HG03060 (cell line): Measurements from ENCODE around the gene TSSK2.
"Not testable (repeated sequence)": the region's sequence is repeated elsewhere in the genome, so short reads cannot be mapped to it uniquely, and the experiment has no call there.

ENCODE experiments used
- ATAC-seq: cut with Tn5 transposase; IDR thresholded peaks from one replicate; pipeline ENCODE4 v1.9.1; 2021; ENCODE audit warnings: low read depth, moderate number of reproducible peaks; ENCODE audit not compliant: unreplicated experiment

TSSK2 gene

DNA sequence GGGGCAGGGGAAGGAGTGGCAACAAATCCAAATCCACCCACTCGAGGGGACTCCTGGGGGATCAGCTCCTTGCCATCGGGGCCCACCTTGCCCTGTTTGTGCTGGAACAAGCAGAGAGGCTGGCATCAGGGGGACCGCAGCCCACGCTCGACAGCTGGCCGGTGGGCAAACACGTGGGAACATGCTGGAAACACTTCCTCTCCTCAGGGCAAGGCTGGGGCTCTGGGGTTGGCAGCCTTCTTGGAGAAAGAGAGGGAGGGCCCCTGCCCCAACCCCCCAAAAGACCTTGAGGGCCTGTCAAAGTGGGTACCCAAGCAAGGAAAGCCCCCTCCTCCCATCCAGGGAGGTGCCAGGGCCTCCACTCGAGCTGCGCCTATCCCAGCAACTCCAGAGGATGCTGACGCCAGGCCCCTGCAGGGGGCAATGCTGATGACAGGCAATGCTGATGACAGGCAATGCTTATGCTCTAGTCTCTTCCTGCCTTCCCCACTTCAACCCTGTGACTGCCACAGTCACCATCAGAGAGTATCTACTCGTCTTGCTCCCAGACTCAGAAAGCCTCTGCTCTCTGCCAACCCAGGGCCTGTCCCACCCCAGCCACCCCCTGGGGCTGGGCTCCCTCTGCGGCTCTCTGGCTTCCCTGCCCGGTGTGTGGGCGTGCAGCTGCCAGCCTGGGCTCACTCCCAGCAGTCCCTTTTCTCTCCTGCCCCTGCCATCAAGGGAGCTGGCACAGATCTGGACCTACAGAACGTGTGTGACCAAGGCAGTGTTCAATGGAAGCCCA lies 7.3 kb downstream of the TSSK2 start:
- ATAC-seq = no peak

DNA sequence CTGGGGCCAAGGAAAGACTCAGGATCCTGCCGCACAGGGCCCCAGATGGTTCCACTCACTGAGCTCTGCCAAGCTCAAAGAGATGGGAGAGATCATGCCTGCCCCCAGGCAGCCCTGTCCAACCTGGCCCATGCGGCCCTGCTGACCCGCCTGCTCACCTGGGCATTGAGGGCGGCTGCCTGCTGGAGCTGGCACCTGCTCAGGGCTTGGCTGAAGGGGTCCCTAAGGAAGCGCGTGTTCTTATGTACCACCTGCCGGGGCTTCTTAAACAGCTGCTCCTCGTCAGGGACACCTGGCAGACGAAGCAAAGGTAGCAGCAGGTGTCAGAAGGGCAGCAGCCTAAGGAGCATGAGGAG lies 7.9 kb downstream of the TSSK2 start:
- ATAC-seq = no peak

DNA sequence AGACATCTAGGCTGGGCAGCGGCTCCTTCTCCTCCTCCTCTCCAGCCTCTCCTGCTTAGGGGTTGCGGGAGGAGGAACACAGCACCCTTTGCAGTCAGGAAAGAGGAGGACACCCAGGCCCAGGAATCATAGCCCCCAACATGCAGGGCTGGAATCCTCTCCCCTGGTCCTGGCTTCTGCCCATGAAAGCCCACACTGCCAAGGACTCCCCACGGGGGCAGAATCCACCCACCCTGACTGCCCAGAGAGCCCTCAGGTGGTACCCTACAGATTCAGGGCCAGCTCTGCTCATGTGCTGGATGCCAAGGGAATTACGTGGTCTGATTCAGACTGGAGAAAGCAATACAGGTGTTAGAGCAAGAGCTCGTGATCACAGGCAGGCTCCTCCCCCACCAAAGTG lies 8.9 kb downstream of the TSSK2 start:
- ATAC-seq = no peak

DNA sequence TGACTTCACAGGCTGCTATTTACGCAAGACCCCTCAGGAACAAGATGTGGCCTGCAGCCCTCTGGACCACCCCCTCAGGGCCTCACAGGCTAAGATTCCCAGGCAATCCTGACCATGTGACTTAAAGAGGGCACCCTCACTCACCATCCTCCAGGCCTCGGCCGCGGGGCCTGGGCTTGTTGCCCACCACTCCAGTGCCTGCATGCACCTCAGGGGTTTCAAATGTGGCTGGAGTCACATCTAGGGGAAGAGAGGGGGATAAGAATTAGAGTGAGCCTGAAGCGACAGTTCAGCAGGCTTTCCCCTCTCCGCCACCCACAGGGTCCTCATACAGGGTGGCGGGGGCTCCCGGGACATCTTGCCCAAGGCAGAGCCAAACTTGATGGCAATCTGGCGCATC lies 11.3 kb downstream of the TSSK2 start:
- no peak for ATAC-seq

DNA sequence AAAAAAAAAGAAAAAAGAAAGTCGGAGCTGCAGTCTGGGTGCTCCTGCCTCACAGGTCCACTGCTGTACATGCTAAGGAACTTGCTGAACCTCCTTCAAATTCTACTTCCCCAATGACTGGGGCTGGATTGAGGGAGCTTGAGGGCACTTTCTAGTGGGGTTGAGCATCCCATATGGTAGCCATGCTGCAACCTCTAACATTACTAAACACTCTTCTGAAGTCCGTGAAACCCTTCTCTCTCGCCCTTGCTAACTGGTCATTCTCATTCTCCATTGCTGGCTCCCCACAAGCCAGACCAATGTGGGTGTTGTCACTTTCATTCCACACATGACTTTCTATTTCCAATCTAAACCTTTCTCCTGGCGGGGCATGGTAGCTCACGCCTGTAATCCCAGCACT lies 12.1 kb downstream of the TSSK2 start:
- no peak for ATAC-seq

DNA sequence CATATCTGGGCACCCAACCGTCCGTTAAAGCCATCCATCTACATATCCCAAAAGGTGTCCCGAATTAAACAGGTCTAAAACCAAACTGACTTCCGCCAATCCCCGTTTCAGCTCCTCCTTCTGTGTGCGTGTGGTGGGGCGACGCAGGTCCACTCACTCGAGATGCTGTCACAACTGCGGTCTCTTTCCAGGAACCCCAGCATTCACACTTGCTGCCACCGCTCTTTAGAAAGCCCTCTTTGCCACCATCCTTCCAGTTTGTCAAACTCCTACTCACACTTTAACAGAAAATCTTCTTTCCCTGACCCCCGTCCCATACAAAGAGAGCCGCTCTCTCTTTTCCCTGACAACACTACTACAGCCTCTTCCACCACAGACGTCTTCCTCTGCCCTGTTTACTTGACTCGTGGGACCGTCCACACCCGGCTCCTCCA lies 12.9 kb downstream of the TSSK2 start:
- no peak for ATAC-seq

DNA sequence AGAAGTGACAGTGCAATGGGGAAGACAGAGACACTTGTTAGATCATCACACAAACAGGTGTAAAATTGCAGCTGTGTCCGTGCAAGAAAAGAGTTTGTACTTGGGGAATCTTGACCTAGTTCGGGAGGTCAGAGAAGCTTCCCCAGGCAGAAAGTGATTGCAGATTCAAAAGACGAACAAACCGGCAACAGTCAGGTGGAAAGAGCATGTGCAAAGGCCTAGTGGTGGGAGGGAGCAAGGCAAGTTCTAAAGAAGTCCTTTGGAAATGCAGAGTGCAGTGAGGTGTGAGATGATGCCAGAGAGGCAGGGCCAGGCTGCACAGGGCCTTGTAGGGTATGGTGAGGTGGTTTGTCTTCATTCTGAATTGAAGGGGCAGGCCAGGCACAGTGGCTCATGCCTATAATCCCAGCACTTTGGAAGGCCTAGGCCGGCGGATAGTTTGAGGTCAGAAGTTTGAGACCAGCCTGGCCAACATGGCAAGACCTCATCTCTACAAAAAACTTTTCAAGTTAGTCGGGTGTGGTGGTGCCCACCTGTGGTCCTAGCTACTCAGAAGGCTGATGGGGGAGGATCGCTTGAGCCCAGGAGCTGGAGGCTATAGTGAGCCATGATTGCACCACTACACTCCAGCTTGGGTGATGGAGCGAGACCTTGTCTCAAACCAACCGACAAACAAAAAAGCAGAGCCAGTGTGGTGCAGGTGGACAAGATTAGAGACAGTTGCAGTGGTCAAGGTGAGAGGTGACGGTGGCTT lies 15.3 kb downstream of the TSSK2 start:
- ATAC-seq = no peak

DNA sequence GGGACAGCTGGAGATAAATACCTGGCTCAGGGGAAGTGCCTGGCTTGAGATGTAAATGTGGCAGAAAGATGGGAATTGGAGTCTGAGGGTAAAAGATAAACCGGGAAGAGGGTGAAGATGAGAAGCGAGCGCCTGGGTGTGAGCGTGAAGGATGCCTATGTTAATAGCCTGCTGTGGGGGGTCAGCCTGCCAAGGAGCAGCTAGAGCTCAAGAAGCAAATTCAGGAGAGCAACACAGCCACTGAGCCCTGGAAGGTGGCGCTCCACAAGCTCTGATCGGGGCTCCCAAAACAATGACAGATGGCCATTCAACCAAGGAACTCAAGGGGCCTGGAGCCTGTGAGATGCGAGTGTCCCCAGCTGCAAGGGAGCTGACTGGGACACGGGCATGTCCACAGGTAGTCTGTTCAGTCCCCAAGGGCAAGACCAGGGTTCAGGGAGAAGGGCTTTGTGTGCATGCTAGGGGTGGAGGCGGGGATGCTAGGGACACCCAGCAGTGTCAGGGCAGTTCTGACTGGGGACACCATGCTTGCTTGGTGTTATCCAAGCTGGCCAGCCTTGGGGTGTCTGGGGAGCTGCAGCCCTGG lies 16.2 kb downstream of the TSSK2 start:
- ATAC-seq = no peak

DNA sequence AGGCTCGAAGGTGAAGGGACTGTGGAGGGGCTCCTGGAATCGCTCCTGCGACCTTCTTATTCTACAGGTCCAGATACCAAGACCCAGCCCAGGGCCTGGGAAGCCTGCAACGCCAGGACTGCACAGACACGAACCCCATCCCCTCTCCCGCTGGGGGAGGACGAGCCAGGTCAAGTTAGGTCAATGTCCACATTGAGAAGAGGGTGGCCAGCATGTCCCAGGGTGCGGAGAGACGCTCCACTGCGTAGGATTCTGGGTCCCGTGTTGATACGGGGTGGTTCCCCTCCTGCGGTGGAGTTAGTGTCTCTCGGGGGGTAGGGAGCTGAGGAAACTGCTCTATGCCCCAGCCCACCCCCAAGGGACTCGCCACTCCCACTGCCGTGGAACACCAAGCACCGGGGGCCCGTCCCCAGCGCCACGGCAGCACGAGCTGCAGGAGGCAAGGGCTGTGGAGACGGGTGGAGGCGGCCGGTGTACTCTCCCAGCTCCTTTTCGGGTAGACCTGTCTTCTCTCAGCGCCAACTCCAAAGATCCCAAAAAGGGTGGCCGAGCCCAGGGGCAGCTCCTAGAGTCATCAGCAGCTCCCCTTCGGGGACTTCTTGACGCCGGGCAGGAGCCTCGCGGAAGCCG lies 17.4 kb downstream of the TSSK2 start:
- no peak for ATAC-seq

DNA sequence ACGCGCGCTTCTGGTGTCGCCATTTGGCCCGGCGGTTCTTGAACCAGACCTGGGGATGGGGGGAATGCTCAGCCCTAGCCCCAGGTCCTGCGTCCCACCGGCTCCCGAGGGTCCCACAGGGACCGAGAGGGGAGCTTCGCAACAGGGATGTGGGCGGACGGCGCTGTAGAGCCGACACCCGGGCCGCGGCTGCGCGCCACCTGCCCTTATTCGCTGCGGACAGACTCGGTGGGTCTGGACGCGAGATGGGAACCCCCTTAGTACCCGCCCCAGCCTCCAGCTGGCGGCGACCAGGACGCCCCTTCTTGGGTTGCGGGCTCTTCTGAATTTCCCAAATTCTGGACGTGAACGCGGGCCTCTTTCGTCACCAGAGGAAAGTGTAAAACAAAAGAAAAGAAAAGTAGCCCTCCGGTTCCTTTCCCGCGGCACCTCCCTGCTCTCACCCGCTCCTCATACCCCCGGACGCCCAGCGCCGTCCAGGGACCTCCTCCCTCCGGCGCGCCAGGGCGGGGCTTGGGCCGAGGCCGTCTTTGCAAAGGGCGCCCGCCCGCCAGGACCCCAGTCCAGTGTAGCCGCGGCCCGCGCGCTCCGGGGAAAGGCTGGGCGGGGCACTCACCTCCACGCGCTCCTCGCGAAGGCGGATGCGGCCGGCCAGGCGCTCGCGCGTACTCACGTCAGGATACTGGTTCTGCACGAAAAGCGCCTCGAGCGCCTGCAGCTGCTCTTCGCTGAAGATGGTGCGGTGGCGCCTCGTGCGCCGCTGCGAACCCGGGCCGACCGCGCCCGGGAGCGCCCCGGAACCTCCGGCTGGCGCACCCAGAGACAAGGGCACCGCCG lies 18.2 kb downstream of the TSSK2 start:
- no peak for ATAC-seq

DNA sequence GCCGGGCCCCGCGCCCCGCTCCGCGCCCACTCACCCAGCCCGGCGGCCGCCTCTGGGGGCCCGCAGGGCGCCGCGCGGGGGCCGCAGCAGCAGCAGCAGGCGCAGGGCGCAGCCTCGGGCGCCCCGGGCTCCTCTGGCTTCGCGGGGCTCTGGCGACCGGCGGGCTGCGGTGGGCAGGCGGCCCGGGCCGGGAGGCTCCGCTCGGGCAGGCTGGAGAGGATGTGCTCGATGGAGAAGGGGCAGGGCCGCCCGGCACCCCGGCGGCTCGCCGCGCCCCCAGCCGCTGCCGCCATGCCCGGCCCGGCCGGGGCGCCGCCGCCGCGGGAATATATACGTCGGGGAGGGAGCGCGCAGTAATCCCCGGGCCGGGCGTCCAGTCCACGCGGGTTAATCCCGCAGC lies 18.9 kb downstream of the TSSK2 start, which contains the start of gene GSC2:
GSC2 (minus strand) TSS at position 302 of the 400 bp plus-strand sequence; CDS start at position 293, 9 bp downstream.
- ATAC-seq = no peak

DNA sequence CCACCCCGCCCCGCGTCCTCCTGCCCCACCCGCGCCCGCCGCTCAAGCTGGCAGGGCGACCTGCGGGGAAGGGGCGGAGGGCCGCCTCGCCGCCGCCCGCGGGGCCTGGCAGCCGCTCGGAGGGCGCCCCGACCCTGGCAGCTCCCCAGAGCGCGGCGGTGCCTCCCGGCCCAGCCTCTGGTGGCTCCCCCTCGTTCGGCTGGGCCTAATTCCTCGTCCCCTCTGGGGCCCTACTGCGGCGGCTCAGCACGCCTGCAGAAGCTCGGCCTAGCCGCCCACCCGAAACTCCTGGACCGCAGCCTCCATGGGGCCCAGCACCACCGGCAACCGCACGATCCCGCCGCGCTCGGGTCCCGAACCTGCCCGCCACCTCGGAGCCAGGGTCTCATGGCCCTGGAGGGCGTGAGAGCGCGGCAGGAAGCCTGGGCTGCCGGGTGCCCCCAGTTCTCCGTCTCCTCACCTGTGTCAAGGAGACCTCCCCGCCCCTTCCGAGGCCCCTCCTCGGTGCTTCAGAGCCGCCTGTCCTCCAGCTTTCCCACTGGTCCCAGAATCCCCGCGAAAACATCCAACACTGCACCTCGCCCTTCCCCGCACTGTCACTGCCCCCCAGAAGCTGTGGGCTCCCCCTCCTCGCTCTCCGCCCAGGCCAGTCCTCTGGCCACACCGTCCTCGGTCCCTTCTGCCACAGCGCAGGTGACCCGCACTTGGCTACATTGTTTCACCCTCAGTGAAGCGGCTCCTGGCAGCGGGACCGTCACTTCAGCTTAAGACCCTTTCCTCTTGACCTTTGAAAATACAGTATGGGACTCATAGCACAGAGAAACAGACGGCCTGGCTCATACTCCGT lies 19.6 kb downstream of the TSSK2 start:
- no peak for ATAC-seq

DNA sequence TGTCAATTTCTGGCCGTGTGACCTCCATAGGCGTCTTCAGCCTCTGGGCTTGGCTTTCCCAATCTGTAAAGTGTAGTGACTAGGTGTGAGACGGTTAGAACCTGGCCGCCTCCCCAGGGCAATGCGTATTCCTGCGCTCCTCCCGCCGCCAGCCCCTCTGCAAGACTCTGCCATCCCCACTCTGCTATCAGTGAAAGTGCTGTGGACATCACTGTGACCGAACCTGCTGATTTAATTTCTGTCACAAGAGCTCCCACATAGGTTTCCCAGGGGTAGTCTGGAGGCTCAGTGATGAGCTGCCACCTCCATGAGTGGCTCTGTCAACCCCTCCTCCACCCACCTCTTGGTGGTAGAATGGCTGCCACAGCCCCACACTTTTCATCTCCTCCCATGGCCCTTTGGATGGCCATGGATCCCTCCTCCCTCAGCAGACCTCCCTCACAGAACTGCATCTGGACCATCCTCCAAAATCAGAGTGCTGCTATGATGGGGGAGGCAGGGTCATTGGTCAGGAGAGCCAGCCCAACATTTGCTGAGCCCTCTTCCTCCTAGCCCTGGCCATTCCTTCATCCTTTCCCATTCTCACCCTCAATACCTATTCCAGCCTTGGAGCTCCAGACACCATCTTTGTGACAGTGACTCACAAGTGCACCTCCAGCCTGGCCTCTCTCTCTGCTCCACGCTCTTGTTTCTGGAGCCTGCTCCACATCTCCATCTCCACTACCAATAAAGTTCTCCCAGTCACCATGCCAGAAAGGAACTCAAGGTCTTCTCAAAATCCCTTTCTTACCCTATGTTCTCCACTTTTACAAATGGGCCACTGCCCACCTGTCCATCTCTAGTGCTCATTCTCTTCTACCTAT lies 20.5 kb downstream of the TSSK2 start:
- no peak for ATAC-seq

DNA sequence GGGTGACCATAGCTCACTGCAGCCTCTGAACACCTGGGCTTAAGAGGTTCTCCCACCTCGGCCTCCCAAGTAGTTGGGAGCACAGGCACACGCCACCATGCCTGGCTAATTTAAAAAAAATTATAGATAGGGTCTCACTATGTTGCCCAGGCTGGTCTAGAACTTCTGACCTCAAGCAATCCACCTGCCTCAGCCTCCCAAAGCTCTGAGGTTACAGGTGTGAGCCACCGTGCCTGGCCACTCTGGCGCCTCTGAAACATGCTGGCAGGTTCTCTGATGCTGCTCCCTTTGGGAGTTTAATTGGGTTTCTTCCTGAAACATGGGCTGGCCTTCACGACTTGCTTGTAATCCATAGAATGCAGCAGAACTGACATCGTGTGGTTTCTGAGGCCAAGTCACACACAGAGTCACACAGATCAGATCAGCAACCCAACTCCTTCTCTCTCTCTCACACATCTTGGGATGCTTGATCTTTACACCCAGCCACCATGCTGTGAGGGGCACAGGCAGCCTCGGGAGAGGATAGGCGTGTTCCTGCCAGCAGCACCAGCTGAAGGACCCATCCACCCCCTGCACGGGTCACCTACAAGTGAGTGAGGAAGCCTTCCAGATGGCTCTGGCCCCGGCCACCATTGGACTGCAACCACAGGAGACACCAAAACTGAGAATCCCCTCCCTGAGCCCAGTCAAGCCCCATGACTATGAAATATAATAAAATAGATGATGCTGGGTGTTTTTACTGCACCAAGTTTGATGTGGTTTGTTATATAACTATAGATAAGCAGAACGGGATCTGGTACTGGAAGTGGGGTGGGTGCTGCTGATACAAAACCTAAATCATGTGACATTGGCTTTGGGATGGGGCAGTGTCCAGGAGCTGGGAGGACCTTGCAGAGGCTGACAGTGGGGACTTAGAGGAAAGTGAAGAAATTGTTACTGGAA lies 22.1 kb downstream of the TSSK2 start:
- no peak for ATAC-seq

DNA sequence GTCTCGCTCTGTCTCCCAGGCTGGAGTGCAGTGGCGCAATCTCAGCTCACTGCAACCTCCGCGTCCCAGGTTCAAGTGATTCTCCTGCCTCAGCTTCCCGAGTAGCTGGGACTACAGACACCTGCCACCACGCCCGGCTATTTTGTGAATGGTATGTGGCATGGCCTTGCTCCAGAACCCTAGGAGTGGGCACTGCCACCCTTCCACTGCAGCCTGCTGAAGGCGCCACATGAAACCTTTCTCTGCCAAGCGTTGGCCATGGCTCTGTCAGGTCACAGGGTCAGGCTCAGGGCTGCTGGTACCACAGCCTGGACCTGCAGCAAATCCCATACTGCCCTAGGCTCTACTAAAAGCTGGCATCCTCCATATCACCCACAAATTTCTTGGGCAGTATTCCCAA lies 25.0 kb downstream of the TSSK2 start:
- ATAC-seq = not testable (repeated sequence)

DNA sequence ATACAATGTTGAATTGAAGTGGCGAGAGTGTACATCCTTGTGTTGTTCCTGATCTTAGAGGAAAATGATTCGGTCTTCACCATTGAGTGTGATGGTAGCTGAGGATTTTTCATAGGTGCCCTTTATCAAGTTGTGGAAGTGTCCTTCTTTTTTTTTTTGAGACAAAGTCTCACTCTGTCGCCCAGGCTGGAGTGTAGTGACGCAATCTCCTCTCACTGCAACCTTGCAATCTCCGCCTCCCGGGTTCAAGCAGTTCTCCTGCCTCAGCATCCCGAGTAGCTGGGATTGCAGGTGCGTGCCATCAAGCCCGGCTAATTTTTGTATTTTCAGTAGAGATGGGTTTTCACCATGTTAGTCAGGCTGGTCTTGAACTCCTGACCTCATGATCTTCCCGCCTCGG lies 27.5 kb downstream of the TSSK2 start:
- not testable (repeated sequence) for ATAC-seq

DNA sequence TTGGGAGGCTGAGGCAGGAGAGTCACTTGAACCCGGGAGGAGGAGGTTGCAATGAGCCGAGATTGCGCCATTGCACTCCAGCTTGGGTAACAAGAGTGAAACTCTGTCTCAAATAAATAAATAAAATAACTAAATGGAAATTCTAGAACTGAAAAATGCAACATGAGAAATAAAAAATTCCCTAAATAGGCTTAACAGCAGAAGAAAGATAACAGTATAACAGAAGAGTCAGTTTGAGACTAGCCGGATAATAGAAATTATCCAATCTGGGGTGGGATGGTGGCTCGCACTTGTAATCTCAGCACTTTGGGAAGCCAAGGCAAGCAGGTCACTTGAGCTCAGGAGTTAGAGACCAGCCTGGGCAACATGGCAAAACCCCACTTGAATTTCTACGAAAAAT lies 33.3 kb downstream of the TSSK2 start:
- ATAC-seq = no peak
